Stimulated activated CD8-positive, alpha-beta memory T cell treated with anti-CD3 and anti-CD28 coated beads, Interleukin-4, amount 100 ng/mL, for 4 hours (primary cell): ENCODE results near the gene CFAP298.
"Not testable (repeated sequence)": the region's sequence is repeated elsewhere in the genome, so short reads cannot be mapped to it uniquely, and the experiment has no call there.

Experiments used
- DNase-seq, 2 donors: peaks; one replicate each; pipeline ENCODE4 v3.0.0-alpha.2; 2020; ENCODE audit warnings: low read depth in 2 of 2, low spot score in 1 of 2

CFAP298 gene

GRCh38 chr21:32612075-32612998 is at the start of gene CFAP298:
TSS of gene CFAP298 (minus strand) at chr21:32612377. CDS start at chr21:32612243, 134 bp downstream.
- peak; percentile 68 to 70 for DNase-seq

GRCh38 chr21:32661026-32661782 is 49.0 kb upstream of the CFAP298 start:
- not testable (repeated sequence) for DNase-seq

DNA sequence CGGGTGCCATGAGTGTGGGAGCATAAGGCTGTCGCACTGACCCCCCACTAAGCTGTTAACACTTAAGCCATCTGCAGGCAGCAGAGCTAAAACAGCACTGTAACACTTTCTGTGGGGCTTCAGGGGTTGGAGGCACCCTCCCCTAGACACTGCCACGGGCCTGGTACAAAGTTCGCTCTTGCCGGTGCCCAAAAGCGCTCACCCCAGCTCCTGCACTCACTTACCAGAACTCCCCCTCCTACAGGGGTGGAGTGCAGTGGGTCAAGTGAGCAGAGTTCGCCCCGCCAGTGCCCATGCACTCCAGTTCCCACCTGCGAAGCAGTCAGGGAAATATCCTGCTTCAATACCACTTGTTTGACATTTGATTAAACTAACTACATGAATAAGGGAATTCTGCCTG is 46.3 kb upstream of the CFAP298 start:
- no peak for DNase-seq

DNA sequence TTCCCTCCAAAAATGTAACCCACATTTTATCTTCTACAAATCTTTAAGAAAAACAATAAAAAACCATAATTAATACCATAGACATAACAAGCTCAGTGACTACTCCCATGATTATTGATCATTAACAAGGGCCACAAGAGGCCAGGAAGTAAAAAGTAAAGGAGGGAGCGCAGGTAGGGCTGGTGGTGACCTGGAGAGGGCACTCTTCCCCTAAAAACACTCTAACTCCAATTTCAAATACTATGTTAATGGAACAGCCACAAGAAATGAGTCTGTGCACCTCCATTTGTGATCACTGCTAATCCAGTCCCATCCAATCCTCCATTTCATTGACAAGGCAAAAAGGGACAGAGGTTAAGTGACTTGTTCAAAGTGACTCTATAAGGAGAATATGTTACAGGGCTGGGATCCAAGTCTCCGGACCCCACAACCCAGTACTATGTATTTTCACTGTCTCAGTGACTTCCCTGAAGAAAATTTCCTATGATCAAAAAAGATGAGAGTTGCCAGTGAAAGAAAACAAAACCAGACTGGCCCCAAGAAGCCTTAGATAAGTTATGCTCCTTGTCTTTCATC is 41.2 kb upstream of the CFAP298 start:
- no peak for DNase-seq

- DNase-seq: no peak
These were observed 36.0 kb upstream of the CFAP298 start for GRCh38 chr21:32648165-32648564.

DNA sequence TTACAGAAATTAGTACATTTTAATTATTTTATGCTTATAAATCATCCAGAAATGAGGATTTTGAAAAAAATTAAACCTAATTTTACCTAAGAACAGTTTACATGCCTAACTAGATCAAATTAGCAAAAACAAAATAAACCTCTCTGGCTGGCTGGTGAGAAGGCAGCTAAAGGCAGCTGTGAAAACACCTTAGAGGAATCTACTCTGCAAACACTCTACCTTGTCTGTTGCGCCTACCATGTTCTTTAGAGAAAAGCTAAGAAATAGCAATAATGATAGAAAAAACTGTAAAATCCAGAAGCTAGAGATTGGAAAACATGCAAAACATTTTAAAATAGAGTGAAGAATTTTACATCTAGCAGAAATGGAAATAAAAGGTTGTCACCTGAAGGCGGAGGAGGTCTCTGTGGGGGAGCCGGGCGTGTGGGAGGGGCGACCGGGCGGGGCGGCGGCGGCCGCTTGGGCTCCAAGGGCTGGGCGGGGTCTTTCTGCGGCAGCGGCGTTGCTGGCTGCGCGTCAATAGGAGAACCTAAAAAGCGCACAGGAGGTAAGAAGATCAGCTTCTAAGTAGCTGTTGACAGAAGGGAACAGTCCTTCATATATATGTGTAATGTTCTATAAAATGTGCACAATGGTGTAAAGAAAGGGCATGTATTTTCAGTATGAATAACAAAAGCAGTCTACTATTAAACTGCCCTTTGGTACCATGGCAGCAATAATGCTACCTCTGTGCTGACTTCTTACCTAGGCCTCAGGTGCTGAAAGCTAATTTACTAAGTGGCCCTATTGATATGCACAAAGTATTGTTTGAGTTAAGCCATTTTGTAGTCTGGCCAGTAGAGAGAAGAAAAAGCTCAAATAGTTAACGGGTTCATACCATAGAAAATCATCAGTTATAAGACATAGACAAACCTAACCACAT is 33.3 kb upstream of the CFAP298 start:
- no peak for DNase-seq

GRCh38 chr21:32641710-32642698 is 29.8 kb upstream of the CFAP298 start:
- DNase-seq: no peak

GRCh38 chr21:32626621-32627196 is 14.5 kb upstream of the CFAP298 start:
- DNase-seq: no peak

DNA sequence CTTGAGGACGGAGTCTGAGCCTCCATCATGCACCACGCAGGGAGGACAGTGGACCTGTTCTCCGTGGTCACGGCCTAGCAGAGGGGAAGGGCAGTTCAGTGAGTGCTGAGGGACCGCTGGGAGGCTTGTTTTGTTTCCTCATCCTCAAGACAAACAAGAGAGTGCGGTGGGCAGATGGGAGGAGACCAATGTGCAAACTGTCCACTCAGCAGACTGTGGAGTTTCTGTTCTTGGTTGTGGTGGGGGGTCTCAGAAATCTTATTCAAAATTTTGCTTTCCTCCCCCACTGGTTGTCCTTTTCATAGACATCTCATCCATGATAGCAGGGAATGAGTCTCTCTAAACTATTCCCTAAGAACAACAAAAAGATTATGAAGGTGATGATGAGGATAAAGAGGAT is 6.0 kb upstream of the CFAP298 start:
- DNase-seq: not testable (repeated sequence)

GRCh38 chr21:32613436-32614043 is 1.4 kb upstream of the CFAP298 start:
- no peak for DNase-seq

DNA sequence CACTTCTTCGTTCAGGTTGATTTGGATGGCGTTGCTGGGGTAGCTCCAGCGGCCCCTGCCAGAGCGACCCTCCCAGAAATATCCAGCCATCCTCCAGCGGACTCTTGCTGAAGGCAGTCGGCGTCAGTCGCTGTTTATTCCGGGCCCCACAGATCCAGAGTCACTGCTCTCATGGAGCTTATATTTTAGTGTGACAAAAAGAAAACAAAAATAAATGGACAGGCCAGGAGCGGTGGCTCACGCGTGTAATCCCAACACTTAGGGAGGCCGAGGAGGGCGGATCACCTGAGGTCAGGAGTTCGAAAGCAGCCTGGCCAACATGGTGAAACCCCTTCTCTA is 791 bp upstream of the CFAP298 start:
- DNase-seq: no peak

GRCh38 chr21:32611471-32611997 is 643 bp downstream of the CFAP298 start:
- DNase-seq: no peak

DNA sequence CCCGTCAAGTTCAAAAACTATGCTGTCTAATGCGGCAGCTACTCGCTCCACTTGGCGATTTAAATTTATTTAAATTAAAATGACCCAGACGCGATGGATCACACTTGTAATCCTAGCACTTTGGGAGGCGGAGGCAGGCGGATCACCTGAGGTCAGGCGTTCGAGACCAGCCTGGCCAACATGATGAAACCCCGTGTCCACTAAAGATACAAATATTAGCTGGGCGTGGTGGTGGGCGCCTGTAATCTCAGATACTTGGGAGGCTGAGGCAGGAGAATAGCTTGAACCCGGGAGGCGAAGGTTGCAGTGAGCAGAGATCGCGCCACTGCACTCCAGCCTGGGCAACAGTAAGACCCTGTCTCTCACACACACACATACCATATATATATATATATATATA is 1.2 kb downstream of the CFAP298 start:
- not testable (repeated sequence) for DNase-seq

- DNase-seq: no peak
These were observed 3.3 kb downstream of the CFAP298 start for GRCh38 chr21:32608851-32609250.

DNA sequence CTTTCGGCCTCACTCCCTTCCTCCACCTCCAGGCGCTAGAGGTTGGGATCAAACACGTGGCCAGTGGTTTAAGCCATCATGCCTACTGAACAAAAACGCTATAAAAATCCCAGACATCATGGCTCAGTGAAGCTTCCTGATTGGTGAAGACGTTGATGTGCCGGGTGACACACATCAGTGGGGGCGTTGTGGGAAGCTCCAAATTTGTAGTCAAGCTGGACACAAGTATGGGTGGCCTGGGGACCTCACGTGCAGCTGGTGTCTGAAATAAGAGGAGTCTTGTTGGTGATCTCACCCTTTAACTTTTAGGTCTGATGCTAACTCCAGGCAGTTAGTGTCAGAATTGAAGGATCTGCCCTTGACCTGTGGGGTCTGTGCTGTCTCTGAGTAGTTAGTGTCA is 6.7 kb downstream of the CFAP298 start:
- DNase-seq: no peak

- DNase-seq: no peak
These were observed 7.7 kb downstream of the CFAP298 start for GRCh38 chr21:32604464-32604863.

- no peak for DNase-seq
These were observed 9.0 kb downstream of the CFAP298 start for GRCh38 chr21:32603131-32603530.

- DNase-seq: no peak
These were observed 10.1 kb downstream of the CFAP298 start for GRCh38 chr21:32602099-32602498.

- DNase-seq: no peak
These were observed 12.7 kb downstream of the CFAP298 start for GRCh38 chr21:32599526-32599925.
